ENCODE measurements around the gene MXRA8. TPM values are rescaled to one million over a fixed set of nuclear protein-coding genes. Genes with fewer than 3 reads are reported as not detected.

The MXRA8 gene
- total RNA-seq, 2 donors from 2014 or later: 23.3 to 48.5 TPM

GRCh38 chr1:1393428-1393827, 35.1 kb upstream of the MXRA8 start:
- no peaks in the 10 kb centered on the region for H3K27me3 ChIP-seq
- WGBS, 2 donors: 91 to 98% methylated on average over 9 to 11 of the region's 11 CpGs
- no peak for ATAC-seq
- H3K9me3 ChIP-seq: no peaks in the 10 kb centered on the region
- H3K27ac ChIP-seq: no peak overlapping the region
- no peak overlapping the region for H3K4me3 ChIP-seq
- intact Hi-C loops (cut with DNase I): loop anchor here (10.0 kb wide), 1 partner anchor 101 kb away; no protein-coding TSS in a partner anchor
- H3K36me3 ChIP-seq (replicated peaks in 1 of 2; ENCODE audit: insufficient read depth in 1 of 2, low read depth in 2 of 2): peaks cover 30 to 46% of the 10 kb centered on the region in 2 donors
- H3K4me1 ChIP-seq: peaks cover 18% of the 10 kb centered on the region
- TF ChIP-seq CTCF (IDR thresholded peaks at IDR 0.05) (no peak), POLR2A (IDR thresholded peaks at IDR 0.05) (no peak)
- no peak for DNase-seq

DNA sequence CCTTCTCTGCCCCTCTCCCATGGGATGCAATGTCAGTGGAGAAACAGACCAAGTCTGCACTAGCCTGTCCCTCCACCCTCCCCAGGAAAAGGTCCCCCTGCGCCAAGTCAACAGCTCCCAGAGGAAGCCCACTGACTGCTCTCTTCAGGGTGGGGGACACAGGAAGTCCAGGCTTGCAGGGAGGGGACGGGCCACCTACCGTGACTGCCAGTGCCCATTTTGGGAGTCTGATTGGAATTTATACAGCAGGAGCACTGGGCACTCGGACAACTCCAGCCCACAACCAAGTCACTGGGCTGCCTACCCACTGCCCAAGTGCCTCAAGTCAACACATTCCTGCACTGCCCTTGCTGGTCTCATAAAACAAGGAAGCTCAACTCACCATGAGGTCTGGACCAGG, 34.7 kb upstream of the MXRA8 start:
- ATAC-seq (no peak), DNase-seq (no peak)
- peaks cover 14% of the 10 kb centered on the region for H3K4me1 ChIP-seq
- H3K9me3 ChIP-seq: no peaks in the 10 kb centered on the region
- H3K27ac ChIP-seq: no peak overlapping the region
- H3K36me3 ChIP-seq (replicated peaks in 1 of 2; ENCODE audit: insufficient read depth in 1 of 2, low read depth in 2 of 2): peaks cover 34 to 50% of the 10 kb centered on the region in 2 donors
- H3K27me3 ChIP-seq: no peaks in the 10 kb centered on the region
- intact Hi-C loops (cut with DNase I): loop anchor here (10.0 kb wide), 1 partner anchor 102 kb away; no protein-coding TSS in a partner anchor
- no peak for TF ChIP-seq POLR2A (IDR thresholded peaks at IDR 0.05)
- TF ChIP-seq CTCF (IDR thresholded peaks at IDR 0.05): no peak
- 100% methylated on average over 1 to 4 of the region's 4 CpGs for WGBS, 2 donors
- H3K4me3 ChIP-seq: no peak overlapping the region

- H3K27me3 ChIP-seq: no peaks in the 10 kb centered on the region
- H3K4me3 ChIP-seq: no peak overlapping the region
- TF ChIP-seq CTCF (IDR thresholded peaks at IDR 0.05): no peak
- no peak for TF ChIP-seq POLR2A (IDR thresholded peaks at IDR 0.05)
- peaks cover 49 to 61% of the 10 kb centered on the region in 2 donors for H3K36me3 ChIP-seq (replicated peaks in 1 of 2; ENCODE audit: insufficient read depth in 1 of 2, low read depth in 2 of 2)
- 83 to 96% methylated on average over 12 of the region's 12 CpGs for WGBS, 2 donors
- H3K9me3 ChIP-seq: no peaks in the 10 kb centered on the region
- ATAC-seq (no peak), DNase-seq (no peak)
- no peak overlapping the region for H3K27ac ChIP-seq
- intact Hi-C loops (cut with DNase I): loop anchor here (10.0 kb wide), 1 partner anchor 104 kb away; no protein-coding TSS in a partner anchor
- H3K4me1 ChIP-seq: no peaks in the 10 kb centered on the region
Observed at GRCh38 chr1:1391225-1391624, 32.9 kb upstream of the MXRA8 start.

DNA sequence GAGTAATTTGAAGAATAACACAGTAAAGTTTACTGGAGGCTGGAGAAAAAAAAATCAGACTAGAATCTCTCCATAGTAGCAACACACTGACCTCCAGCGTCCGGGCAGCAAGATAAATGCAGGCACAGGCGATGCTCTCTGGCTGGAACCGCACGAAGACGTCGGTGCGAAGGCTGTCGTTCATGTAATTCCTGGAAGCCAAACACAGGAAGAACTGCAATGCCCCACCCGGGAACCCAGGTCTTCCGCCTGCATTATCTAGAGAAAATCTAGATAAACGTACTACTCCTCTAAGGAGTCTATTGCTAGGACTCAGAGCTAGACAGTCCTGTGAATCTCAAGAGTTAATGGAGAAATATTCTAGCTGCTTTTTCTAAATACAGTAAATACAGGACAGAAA, 32.3 kb upstream of the MXRA8 start:
- Histone ChIP-seq H3K27me3 (no peaks in the 10 kb centered on the region), H3K27ac (no peak overlapping the region), H3K9me3 (no peaks in the 10 kb centered on the region), H3K4me3 (no peak overlapping the region), H3K4me1 (no peaks in the 10 kb centered on the region), H3K36me3 (replicated peaks in 1 of 2; ENCODE audit: insufficient read depth in 1 of 2, low read depth in 2 of 2) (peaks cover 52 to 62% of the 10 kb centered on the region in 2 donors)
- WGBS, 2 donors: 82 to 86% methylated on average over 12 of the region's 12 CpGs
- DNase-seq (no peak), ATAC-seq (no peak)
- intact Hi-C loops (cut with DNase I): loop anchor here (10.0 kb wide), 1 partner anchor 104 kb away; no protein-coding TSS in a partner anchor
- TF ChIP-seq CTCF (IDR thresholded peaks at IDR 0.05) (no peak), POLR2A (IDR thresholded peaks at IDR 0.05) (no peak)

DNA sequence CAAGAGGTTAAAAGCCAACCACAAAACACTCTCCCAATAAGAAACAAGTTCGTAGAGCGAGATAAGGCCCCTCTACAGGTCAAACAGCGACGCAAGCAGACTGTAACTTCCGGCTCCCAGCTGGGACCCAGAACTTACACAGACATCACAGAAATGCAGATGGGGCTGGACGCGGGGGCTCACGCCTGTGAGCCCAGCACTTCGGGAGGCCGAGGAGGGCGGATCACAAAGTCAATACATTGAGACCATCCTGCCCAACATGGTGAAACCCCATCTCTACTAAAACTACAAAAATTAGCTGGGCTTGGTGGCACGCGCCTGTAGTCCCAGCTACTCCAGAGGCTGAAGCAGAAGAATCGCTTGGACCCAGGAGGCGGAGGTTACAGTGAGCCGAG, 29.7 kb upstream of the MXRA8 start:
- intact Hi-C loops (cut with DNase I): no loop called here

More for the DNA sequence above, 29.7 kb upstream of the MXRA8 start:
- 96 to 97% methylated on average over 13 to 16 of the region's 16 CpGs for WGBS, 2 donors
- Histone ChIP-seq H3K27me3 (no peaks in the 10 kb centered on the region), H3K9me3 (no peaks in the 10 kb centered on the region), H3K4me1 (no peaks in the 10 kb centered on the region), H3K36me3 (replicated peaks in 1 of 2; ENCODE audit: insufficient read depth in 1 of 2, low read depth in 2 of 2) (peaks cover 47 to 52% of the 10 kb centered on the region in 2 donors), H3K27ac (no peak overlapping the region), H3K4me3 (no peak overlapping the region)
- DNase-seq (no peak), ATAC-seq (no peak)
- TF ChIP-seq POLR2A (IDR thresholded peaks at IDR 0.05) (no peak), CTCF (IDR thresholded peaks at IDR 0.05) (no peak)
